ENCODE measurements around the gene ZC3H6.
"Not testable (repeated sequence)": the region's sequence is repeated elsewhere in the genome, so short reads cannot be mapped to it uniquely, and the experiment has no call there.

ZC3H6 gene

DNA sequence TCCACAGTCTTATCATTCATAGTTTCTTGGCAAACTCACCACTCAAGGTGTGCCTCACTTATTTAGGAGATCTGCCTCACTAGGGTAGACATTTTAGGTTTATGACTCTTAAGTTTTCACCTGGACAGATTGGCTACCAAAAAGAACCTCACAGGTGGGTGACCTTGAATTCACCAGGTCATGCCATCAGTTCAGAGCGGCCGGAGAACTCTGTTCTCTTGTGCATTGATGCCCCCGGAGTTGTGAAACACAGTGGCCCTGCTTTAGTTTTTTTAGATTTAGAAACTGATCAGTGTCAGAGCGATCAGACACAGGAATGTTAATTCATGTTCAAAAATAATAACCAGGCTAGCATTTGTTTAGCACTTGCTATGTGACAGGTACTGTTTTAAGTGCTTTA, 6.7 kb downstream of the ZC3H6 start:
- not testable (repeated sequence) for DNase-seq

- DNase-seq, result not testable (repeated sequence)
These were observed 8.1 kb downstream of the ZC3H6 start for GRCh38 chr2:112283535-112283934.

- DNase-seq, result no peak
These were observed 14.7 kb downstream of the ZC3H6 start for GRCh38 chr2:112290088-112290487.

- DNase-seq, result no peak
These were observed 15.3 kb downstream of the ZC3H6 start for GRCh38 chr2:112290648-112291047.

GRCh38 chr2:112293636-112294401, 18.4 kb downstream of the ZC3H6 start:
- DNase-seq, result no peak

DNA sequence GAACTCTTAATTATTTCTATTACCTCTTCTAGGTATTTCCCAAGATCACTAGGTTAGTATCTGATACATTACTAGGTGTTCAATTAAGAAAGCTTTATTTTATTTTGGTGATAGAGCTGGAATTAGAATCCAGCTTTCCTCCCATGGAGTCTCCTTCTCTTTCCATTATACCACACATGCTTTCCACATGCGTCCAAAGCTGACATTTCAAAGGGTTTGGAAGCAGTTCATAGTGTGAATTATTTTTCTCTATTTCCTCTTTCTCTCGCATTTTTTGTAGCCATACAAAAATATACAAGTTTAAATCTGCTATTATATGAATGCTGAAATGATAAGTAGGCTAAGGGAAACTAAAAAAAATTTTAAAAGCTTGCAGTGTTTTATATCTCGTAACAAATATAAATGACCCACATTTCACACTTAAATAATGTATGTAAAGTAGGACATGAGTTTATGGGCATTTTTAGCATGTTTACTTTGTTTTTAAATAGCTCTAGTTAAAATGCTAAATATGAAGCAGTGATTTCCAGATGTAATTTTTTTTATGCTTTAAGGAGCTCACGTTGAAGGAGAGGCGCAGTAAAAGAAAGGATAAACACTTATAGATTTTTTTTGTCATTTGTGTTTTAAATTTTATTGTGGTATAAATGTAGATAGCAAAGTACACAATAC, 20.1 kb downstream of the ZC3H6 start:
- DNase-seq, result no peak

DNA sequence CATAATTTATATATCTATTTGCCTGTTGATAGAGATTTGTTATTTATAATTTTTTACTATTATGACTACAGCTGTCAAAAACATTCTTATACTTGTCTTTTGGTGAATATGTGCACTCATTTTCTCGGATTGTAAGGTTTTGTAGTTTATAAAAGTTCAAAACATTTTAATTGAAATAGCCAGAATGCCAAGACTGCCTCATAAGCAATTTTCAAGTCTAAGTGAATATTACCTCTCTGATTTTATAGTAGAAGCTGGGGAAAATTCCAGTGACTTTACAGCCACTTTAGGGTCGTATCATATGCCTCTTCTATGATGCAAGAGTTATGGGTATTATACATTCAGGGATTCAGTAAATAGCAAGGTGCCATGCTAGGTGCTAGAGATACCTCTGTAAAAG, 21.0 kb downstream of the ZC3H6 start:
- no peak for DNase-seq

DNA sequence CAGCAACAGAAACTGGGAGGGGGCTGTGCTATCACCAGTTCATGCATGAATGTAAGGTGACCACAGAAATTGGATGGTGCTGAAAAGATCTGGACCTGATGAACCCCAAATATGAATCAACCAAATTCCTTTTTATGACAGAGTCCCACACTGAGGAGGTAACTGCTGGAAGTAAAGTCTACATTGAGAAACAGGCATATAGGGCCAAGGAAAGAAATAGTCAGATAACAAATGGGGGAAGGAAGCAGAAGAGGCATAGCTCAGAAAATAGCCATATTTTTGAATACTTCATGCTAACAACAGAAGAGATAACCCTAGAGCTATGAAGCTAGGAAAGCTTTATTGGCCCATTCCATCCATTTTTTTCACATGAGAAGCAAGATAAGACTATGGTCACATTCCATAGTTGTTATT, 25.8 kb downstream of the ZC3H6 start:
- DNase-seq, result peak in 1 of 2 experiments; percentile 34

DNA sequence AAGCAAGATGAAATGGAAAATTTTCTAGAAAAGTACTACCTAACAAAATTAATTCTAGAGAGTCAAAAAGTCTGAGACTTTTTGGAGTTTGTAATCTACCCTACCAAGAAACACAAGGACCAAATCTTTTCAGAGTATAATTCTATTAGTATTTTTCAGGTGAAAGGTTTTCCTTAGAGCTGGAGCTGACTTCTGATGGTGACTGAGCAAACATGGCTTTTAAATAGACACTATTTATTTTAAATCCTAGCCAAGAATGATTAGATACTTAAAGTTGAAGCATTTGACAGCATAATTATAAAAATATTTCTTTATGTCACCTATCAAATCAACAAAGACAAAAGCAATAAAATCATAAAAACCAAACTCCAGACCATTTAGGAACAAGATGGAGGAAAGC, 26.6 kb downstream of the ZC3H6 start:
- DNase-seq, result no peak

GRCh38 chr2:112304298-112304941, 29.0 kb downstream of the ZC3H6 start:
- no peak for DNase-seq

- no peak for DNase-seq
These were observed 29.7 kb downstream of the ZC3H6 start for GRCh38 chr2:112305132-112305531.

DNA sequence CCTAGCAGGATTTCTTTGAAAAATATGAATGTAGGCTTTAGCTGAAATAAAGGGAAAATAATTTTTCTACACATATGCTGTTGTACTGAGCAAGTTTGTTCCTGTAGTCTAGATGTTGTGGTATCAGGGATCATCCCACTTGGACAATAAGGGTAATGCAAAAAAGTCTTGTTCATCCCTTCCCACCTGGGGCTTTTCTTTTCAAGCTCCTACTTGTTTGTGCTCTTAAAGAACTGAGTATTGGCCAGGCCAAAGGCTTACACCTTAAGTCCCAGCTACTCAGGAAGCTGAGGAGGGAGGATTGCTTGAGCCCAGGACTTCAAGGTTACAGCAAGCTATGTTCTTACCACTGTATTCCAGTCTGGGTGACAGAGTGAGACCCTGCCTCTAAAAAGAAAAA, 35.5 kb downstream of the ZC3H6 start:
- DNase-seq, result no peak

DNA sequence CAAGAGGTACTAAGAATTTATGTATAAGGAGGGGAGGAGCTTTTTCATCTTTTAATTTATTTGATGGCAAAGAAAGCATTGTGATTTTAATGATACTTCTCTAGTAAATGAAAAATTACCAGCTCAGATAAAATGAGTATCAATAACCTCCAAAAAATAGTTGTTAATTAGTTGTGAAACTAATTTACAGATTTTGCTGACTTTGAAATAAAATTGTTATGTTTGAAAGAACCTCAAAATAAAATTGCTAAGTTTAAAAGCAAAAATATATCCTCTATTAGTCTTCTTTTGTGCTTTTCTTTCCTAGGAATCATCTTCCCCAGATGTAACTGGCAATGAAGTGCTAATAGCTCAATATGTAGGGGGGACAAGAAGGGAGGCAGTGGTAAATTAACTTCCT, 36.5 kb downstream of the ZC3H6 start:
- DNase-seq, result no peak

DNA sequence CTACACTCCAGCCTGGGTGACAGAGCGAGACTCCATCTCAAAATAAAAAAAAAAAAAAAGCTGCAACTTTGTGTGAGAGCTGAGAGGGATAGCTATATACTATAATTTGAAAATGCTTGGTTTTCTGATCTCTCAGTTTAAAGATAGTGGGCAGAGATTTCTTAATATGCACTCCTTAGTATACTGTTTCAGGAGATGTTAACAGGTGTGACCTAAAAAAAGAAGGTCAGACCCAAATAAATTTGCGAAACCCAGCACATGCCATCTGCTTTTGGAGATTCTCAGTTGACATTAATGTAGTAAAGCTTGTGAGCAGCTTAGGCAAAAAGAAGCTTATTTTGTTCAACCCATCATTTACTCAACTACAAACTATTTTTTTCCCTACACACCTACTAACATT, 37.4 kb downstream of the ZC3H6 start:
- no peak for DNase-seq

DNA sequence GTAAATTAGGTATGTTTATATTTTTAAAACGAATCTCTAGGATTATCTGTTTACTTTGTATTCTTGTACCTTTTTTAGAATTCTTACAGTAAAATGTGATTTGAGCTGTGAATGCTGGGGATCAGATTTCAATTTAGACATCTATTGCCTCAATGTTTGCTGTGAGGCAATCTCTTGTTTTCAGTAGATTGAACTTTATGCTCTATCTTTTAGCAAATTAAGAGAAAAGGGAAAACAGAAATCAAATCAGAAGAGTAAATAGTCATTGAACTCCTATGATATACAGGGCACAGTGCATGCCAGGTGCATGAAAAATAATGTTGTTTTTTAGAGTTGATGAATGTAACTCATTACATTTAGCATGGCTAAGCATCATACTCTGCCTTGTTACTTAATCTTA, 39.5 kb downstream of the ZC3H6 start:
- no peak for DNase-seq

- DNase-seq, result no peak
These were observed 42.1 kb downstream of the ZC3H6 start for GRCh38 chr2:112317303-112318158.

DNA sequence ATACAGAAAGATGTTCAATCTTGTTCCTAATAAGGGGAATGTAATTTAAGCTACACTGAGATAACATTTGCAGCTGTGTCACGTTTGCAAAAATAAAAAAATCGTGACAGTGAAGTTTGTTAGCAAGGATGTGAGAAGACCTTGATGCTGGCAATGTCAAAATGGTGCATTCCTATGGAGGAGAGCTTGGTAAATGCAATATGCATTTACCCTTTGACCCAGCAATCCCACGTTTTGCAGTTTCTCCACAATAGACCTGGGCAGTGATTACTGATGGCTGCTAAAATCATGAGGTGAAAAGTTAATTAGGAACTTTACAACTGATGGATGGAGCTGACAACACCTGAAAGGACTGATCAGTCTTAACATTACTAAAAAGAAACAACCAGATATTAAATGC, 43.1 kb downstream of the ZC3H6 start:
- no peak for DNase-seq

- no peak for DNase-seq
These were observed 46.3 kb downstream of the ZC3H6 start for GRCh38 chr2:112321375-112322320.

DNA sequence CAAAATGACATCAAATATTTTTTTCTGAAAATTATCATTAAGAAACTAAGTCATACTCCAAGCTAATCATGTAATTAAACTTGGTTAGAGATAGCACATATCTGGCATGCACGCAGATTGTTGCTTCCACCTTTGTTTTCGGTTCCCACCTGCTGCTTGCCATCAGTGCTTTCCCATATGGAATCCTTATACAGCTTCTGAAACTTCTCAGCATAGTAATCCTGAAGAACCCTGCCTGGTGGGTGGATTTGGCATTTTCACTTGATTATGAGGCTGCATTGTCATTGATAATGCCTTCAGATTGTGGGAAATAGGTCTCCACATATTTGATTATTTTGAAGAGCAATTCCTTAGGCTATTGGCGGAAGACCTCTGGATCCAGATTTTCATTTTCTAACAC, 47.5 kb downstream of the ZC3H6 start:
- DNase-seq, result no peak

- DNase-seq, result no peak
These were observed 56.8 kb downstream of the ZC3H6 start for GRCh38 chr2:112332123-112332696.

GRCh38 chr2:112335600-112335999, 60.2 kb downstream of the ZC3H6 start:
- no peak for DNase-seq

DNA sequence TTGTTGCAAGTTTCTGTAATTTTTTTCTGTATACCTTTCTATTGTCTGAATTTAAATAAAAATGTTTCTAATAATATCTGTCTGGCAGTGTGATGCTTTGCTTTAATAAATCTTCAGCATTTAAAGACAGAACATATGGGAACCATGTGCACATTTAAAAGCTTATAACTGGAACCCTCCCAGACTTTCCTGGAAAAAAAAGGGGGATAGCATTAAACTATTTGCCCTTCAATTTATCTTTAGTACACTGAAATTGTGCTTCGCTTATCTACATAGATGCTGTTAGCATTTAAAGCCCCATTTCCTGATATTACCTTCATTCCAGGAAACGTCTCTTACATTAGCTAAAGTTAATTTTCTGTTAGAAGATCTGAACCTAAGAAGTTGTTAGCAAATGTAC, 64.6 kb downstream of the ZC3H6 start:
- no peak for DNase-seq
